Fibroblast of skin of right quadriceps (primary cell): ENCODE measurements around the gene CEACAM5.

Experiments used
- DNase-seq: peaks from one replicate; pipeline ENCODE4 v3.0.0-alpha.2; 2013

Gene CEACAM5

DNA sequence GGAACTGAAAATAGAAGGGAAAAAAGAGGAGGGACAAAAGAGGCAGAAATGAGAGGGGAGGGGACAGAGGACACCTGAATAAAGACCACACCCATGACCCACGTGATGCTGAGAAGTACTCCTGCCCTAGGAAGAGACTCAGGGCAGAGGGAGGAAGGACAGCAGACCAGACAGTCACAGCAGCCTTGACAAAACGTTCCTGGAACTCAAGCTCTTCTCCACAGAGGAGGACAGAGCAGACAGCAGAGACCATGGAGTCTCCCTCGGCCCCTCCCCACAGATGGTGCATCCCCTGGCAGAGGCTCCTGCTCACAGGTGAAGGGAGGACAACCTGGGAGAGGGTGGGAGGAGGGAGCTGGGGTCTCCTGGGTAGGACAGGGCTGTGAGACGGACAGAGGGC is at the start of gene CEACAM5:
CEACAM5 (plus strand) TSS at position 146 of the 400 bp plus-strand sequence; CDS start at position 252, 106 bp downstream.
- no peak for DNase-seq

DNA sequence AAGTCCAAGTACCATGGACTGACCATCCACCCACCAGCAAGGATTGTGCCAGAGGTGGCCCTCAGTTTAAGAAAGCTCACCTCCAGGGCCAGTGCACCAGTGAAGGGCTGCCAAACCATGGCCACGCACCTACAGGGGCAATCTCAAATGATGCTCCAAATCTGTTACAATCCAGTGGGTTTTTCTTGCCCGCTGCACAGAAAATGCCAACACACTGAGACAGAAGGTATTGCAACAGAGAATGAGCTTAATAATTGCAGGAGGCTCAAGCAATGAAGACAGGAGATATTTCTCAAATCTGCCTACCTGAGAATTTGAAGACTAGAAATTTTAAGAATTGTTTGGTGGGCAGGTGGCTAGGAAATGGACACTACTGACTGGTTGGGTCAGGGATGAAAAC is 42.4 kb upstream of the CEACAM5 start:
- DNase-seq, result no peak

- DNase-seq, result no peak
These were observed 40.1 kb upstream of the CEACAM5 start for GRCh38 chr19:41668315-41668714.

DNA sequence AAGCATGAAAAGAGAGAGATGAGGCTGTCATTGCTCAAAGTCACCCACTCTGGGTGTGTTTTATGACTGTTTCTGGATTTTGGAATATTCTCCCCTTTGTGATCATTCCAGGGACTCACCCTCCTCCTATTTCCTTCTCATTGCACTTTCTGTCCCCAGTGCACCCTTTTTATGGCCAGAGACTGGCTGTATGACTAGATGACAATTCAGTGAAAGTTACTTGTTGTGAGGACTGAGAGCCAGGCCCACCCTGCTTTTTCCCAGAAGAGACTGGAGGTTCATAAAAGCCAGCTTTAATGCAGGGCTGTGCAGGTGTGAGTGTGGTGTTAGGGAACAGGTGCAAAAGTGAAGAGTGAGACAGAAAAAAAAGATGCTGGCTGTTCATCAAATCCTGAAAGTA is 37.7 kb upstream of the CEACAM5 start:
- no peak for DNase-seq

DNA sequence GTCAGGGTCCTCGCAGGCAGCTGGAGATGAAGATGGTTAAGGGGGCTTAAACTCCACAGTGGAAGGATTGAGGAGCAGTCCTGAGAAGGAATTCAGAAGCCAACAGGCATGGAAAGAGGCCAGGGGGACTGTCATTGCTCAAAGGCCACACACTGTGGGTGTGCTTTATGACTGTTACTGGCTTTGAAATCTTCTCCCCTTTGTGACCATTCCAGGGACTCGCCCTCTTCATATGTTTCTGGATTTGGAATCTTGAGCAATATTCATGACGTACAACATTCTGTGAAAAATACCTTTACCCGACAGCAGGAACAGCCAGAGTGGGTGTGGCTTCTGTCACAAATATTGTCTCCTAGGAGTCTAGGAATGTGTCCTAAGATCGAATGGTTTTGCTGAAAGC is 36.9 kb upstream of the CEACAM5 start:
- DNase-seq, result no peak

DNA sequence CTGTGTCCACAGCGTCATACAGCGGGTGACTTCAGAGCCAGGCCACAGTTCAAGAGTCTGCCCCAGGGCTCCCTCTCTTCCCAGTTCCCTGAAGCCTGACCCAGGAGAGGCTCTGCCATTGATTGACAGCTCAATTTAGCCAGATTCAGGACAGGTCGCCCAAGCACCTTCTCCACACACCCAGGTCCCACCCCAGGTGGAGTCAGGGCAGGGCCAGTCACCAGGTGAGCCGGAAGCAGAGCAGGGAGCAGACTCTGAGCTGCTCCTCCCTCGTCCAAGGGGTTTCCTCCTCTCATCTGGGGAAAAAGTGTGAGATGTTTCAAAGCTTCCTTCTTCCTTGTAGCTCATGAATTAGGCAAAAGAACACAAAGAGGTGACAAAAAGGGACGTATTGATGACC is 26.0 kb upstream of the CEACAM5 start:
- no peak for DNase-seq

- no peak for DNase-seq
These were observed 21.0 kb upstream of the CEACAM5 start for GRCh38 chr19:41687419-41687818.

GRCh38 chr19:41688098-41688497 is 20.3 kb upstream of the CEACAM5 start, which contains the start of gene CEACAM7:
Gene CEACAM7 (minus strand): TSS chr19:41688270. CDS start chr19:41688165, 105 bp downstream.
- DNase-seq, result no peak

DNA sequence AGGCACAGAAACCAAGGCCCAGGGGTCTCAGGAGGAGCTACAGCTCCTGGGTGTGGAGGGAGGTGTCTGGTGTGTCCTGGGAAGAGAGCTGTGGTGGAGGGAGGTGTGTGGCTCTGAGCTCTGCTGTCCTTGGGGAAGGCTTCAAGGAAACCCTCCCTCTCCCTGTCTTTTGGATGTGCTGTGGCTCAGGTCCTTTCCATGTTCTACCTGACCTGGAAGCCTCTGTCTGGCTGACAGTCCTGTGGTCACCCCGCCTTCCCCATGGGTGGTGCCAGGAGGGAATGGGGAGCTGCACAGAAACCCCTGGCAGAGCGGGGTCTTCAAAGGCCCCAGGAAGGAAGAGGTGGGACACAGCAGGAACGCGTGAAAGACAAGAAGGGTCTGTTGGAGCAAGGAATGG is 19.7 kb upstream of the CEACAM5 start:
- DNase-seq, result no peak

GRCh38 chr19:41689993-41690800 is 18.2 kb upstream of the CEACAM5 start:
- no peak for DNase-seq

DNA sequence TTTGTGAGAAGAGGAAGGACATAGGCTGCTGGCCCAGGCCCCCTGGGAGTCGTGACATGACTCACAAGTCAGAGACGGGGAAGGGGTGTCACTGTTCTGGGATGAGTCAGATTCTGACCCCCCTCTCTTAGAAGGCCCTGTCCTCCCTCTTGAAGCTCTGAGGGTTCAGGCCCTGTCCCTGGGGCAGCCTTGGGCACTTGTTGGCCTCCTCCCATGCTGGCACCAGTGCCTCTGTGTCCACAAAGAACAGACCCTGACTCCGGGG is 17.7 kb upstream of the CEACAM5 start:
- no peak for DNase-seq

GRCh38 chr19:41691268-41691970 is 17.0 kb upstream of the CEACAM5 start:
- no peak for DNase-seq

DNA sequence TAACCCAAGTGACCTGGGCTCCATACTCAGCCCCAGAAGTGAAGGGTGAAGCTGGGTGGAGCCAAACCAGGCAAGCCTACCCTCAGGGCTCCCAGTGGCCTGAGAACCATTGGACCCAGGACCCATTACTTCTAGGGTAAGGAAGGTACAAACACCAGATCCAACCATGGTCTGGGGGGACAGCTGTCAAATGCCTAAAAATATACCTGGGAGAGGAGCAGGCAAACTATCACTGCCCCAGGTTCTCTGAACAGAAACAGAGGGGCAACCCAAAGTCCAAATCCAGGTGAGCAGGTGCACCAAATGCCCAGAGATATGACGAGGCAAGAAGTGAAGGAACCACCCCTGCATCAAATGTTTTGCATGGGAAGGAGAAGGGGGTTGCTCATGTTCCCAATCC is 14.2 kb upstream of the CEACAM5 start:
- DNase-seq, result no peak

DNA sequence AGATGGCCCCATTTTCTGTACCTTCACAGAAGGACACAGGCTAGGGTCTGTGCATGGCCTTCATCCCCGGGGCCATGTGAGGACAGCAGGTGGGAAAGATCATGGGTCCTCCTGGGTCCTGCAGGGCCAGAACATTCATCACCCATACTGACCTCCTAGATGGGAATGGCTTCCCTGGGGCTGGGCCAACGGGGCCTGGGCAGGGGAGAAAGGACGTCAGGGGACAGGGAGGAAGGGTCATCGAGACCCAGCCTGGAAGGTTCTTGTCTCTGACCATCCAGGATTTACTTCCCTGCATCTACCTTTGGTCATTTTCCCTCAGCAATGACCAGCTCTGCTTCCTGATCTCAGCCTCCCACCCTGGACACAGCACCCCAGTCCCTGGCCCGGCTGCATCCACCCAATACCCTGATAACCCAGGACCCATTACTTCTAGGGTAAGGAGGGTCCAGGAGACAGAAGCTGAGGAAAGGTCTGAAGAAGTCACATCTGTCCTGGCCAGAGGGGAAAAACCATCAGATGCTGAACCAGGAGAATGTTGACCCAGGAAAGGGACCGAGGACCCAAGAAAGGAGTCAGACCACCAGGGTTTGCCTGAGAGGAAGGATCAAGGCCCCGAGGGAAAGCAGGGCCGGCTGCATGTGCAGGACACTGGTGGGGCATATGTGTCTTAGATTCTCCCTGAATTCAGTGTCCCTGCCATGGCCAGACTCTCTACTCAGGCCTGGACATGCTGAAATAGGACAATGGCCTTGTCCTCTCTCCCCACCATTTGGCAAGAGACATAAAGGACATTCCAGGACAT is 13.4 kb upstream of the CEACAM5 start:
- no peak for DNase-seq

- DNase-seq, result no peak
These were observed 12.7 kb upstream of the CEACAM5 start for GRCh38 chr19:41695745-41696144.

- no peak for DNase-seq
These were observed 11.8 kb upstream of the CEACAM5 start for GRCh38 chr19:41696402-41697197.

DNA sequence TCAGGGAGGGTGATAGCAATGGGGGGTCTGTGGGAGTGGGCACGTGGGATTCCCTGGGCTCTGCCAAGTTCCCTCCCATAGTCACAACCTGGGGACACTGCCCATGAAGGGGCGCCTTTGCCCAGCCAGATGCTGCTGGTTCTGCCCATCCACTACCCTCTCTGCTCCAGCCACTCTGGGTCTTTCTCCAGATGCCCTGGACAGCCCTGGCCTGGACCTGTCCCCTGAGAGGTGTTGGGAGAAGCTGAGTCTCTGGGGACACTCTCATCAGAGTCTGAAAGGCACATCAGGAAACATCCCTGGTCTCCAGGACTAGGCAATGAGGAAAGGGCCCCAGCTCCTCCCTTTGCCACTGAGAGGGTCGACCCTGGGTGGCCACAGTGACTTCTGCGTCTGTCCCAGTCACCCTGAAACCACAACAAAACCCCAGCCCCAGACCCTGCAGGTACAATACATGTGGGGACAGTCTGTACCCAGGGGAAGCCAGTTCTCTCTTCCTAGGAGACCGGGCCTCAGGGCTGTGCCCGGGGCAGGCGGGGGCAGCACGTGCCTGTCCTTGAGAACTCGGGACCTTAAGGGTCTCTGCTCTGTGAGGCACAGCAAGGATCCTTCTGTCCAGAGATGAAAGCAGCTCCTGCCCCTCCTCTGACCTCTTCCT is 11.1 kb upstream of the CEACAM5 start:
- DNase-seq, result no peak

DNA sequence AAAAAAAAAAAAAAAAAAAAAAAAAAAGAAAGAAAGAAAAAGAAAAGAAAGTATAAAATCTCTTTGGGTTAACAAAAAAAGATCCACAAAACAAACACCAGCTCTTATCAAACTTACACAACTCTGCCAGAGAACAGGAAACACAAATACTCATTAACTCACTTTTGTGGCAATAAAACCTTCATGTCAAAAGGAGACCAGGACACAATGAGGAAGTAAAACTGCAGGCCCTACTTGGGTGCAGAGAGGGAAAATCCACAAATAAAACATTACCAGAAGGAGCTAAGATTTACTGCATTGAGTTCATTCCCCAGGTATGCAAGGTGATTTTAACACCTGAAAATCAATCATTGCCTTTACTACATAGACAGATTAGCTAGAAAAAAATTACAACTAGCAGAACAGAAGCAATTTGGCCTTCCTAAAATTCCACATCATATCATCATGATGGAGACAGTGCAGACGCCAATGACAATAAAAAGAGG is 9.6 kb upstream of the CEACAM5 start:
- no peak for DNase-seq

- no peak for DNase-seq
These were observed 9.0 kb upstream of the CEACAM5 start for GRCh38 chr19:41699231-41699967.

GRCh38 chr19:41699968-41700323 is 8.5 kb upstream of the CEACAM5 start:
- DNase-seq, result no peak

DNA sequence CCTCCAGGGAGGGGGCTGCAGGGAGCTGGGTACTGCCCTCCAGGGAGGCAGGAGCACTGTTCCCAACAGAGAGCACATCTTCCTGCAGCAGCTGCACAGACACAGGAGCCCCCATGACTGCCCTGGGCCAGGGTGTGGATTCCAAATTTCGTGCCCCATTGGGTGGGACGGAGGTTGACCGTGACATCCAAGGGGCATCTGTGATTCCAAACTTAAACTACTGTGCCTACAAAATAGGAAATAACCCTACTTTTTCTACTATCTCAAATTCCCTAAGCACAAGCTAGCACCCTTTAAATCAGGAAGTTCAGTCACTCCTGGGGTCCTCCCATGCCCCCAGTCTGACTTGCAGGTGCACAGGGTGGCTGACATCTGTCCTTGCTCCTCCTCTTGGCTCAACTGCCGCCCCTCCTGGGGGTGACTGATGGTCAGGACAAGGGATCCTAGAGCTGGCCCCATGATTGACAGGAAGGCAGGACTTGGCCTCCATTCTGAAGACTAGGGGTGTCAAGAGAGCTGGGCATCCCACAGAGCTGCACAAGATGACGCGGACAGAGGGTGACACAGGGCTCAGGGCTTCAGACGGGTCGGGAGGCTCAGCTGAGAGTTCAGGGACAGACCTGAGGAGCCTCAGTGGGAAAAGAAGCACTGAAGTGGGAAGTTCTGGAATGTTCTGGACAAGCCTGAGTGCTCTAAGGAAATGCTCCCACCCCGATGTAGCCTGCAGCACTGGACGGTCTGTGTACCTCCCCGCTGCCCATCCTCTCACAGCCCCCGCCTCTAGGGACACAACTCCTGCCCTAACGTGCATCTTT is 7.8 kb upstream of the CEACAM5 start:
- no peak for DNase-seq
